ENCODE data around the gene ZNF333.
"Not testable (repeated sequence)": the region's sequence is repeated elsewhere in the genome, so short reads cannot be mapped to it uniquely, and the experiment has no call there.

ZNF333 gene

GRCh38 chr19:14769201-14769600, 79.4 kb downstream of the ZNF333 start:
- DNase-seq (ENCODE audit: low read depth): no peak

GRCh38 chr19:14770136-14770535, 80.3 kb downstream of the ZNF333 start:
- DNase-seq (ENCODE audit: low read depth): no peak

- DNase-seq (ENCODE audit: low read depth): no peak
Observed at GRCh38 chr19:14770944-14771839, 81.3 kb downstream of the ZNF333 start.

GRCh38 chr19:14772467-14772866, 82.6 kb downstream of the ZNF333 start:
- DNase-seq (ENCODE audit: low read depth): no peak

- no peak for DNase-seq (ENCODE audit: low read depth)
Observed at GRCh38 chr19:14772995-14773394, 83.1 kb downstream of the ZNF333 start.

- DNase-seq (ENCODE audit: low read depth): not testable (repeated sequence)
Observed at GRCh38 chr19:14773722-14774121, 83.9 kb downstream of the ZNF333 start.

GRCh38 chr19:14774373-14774772, 84.5 kb downstream of the ZNF333 start:
- DNase-seq (ENCODE audit: low read depth): no peak

- not testable (repeated sequence) for DNase-seq (ENCODE audit: low read depth)
Observed at GRCh38 chr19:14775326-14775725, 85.5 kb downstream of the ZNF333 start.

- no peak for DNase-seq (ENCODE audit: low read depth)
Observed at GRCh38 chr19:14775869-14776586, 86.2 kb downstream of the ZNF333 start.

GRCh38 chr19:14777645-14778044, 87.8 kb downstream of the ZNF333 start:
- DNase-seq (ENCODE audit: low read depth): not testable (repeated sequence)

- DNase-seq (ENCODE audit: low read depth): not testable (repeated sequence)
Observed at GRCh38 chr19:14778110-14778845, 88.4 kb downstream of the ZNF333 start, which contains the start of gene ADGRE2. TSS of gene ADGRE2 (minus strand) at chr19:14778560. CDS start at chr19:14776756, 1,804 bp downstream.

GRCh38 chr19:14779151-14779550, 89.3 kb downstream of the ZNF333 start:
- no peak for DNase-seq (ENCODE audit: low read depth)

- DNase-seq (ENCODE audit: low read depth): not testable (repeated sequence)
Observed at GRCh38 chr19:14780622-14781225, 90.9 kb downstream of the ZNF333 start.

GRCh38 chr19:14781713-14782536, 92.1 kb downstream of the ZNF333 start:
- DNase-seq (ENCODE audit: low read depth): not testable (repeated sequence)

- no peak for DNase-seq (ENCODE audit: low read depth)
Observed at GRCh38 chr19:14782626-14783409, 93.0 kb downstream of the ZNF333 start.
